ENCODE data around the gene ZFP64. TPM values are rescaled to one million over a fixed set of nuclear protein-coding genes. Genes with fewer than 3 reads are reported as not detected.

ZFP64 gene
- total RNA-seq, 2 donors from 2014 or later, result 6.3 to 10.4 TPM

- no peak overlapping the region for H3K27ac ChIP-seq
- peaks cover 23% of the 10 kb centered on the region for H3K4me1 ChIP-seq
- peak; percentile 18 to 43 (median 32) for DNase-seq
- H3K27me3 ChIP-seq, result peaks cover 0 to 24% of the 10 kb centered on the region in 2 donors
- WGBS, 2 donors, result 3 to 7% methylated on average over 17 to 81 of the region's 82 CpGs
- no peak for TF ChIP-seq POLR2A (IDR thresholded peaks at IDR 0.05)
- TF ChIP-seq, protein P1, sequence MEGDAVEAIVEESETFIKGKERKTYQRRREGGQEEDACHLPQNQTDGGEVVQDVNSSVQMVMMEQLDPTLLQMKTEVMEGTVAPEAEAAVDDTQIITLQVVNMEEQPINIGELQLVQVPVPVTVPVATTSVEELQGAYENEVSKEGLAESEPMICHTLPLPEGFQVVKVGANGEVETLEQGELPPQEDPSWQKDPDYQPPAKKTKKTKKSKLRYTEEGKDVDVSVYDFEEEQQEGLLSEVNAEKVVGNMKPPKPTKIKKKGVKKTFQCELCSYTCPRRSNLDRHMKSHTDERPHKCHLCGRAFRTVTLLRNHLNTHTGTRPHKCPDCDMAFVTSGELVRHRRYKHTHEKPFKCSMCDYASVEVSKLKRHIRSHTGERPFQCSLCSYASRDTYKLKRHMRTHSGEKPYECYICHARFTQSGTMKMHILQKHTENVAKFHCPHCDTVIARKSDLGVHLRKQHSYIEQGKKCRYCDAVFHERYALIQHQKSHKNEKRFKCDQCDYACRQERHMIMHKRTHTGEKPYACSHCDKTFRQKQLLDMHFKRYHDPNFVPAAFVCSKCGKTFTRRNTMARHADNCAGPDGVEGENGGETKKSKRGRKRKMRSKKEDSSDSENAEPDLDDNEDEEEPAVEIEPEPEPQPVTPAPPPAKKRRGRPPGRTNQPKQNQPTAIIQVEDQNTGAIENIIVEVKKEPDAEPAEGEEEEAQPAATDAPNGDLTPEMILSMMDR (IDR thresholded peaks at IDR 0.05), result no peak
- no peak for ATAC-seq
- no peak overlapping the region for H3K4me3 ChIP-seq
- no peaks in the 10 kb centered on the region for H3K9me3 ChIP-seq
- intact Hi-C loops (cut with DNase I), result no loop called here
- no peaks in the 10 kb centered on the region for H3K36me3 ChIP-seq (replicated peaks in 1 of 2; ENCODE audit: insufficient read depth in 1 of 2, low read depth in 2 of 2)
Observed at GRCh38 chr20:52104546-52105441, 86.8 kb downstream of the ZFP64 start.

- Histone ChIP-seq H3K36me3 (replicated peaks in 1 of 2; ENCODE audit: insufficient read depth in 1 of 2, low read depth in 2 of 2) (no peaks in the 10 kb centered on the region), H3K9me3 (no peaks in the 10 kb centered on the region), H3K4me1 (peaks cover 23% of the 10 kb centered on the region), H3K27me3 (peaks cover 0 to 24% of the 10 kb centered on the region in 2 donors), H3K27ac (no peak overlapping the region), H3K4me3 (no peak overlapping the region)
- WGBS, 2 donors, result 14 to 16% methylated on average over 26 to 33 of the region's 33 CpGs
- TF ChIP-seq, protein P1 (IDR thresholded peaks at IDR 0.05), result no peak
- TF ChIP-seq POLR2A (IDR thresholded peaks at IDR 0.05), result no peak
- DNase-seq, result no peak
- ATAC-seq, result no peak
- intact Hi-C loops (cut with DNase I), result no loop called here
Observed at GRCh38 chr20:52103913-52104545, 87.5 kb downstream of the ZFP64 start.

- H3K9me3 ChIP-seq, result no peaks in the 10 kb centered on the region
- peaks cover 0 to 24% of the 10 kb centered on the region in 2 donors for H3K27me3 ChIP-seq
- H3K27ac ChIP-seq, result no peak overlapping the region
- no peak for DNase-seq
- no peaks in the 10 kb centered on the region for H3K36me3 ChIP-seq (replicated peaks in 1 of 2; ENCODE audit: insufficient read depth in 1 of 2, low read depth in 2 of 2)
- no peak overlapping the region for H3K4me3 ChIP-seq
- no peak for TF ChIP-seq POLR2A (IDR thresholded peaks at IDR 0.05)
- TF ChIP-seq, protein P1 (IDR thresholded peaks at IDR 0.05), result no peak
- intact Hi-C loops (cut with DNase I), result no loop called here
- ATAC-seq, result no peak
- 55 to 67% methylated on average over 22 to 23 of the region's 23 CpGs for WGBS, 2 donors
- peaks cover 23% of the 10 kb centered on the region for H3K4me1 ChIP-seq
Observed at GRCh38 chr20:52103335-52103912, 88.2 kb downstream of the ZFP64 start.

GRCh38 chr20:52102559-52102958 lies 89.0 kb downstream of the ZFP64 start:
- no peak for ATAC-seq
- Histone ChIP-seq H3K27ac (no peak overlapping the region), H3K4me1 (peaks cover 23% of the 10 kb centered on the region), H3K36me3 (replicated peaks in 1 of 2; ENCODE audit: insufficient read depth in 1 of 2, low read depth in 2 of 2) (no peaks in the 10 kb centered on the region), H3K4me3 (no peak overlapping the region), H3K9me3 (no peaks in the 10 kb centered on the region), H3K27me3 (peaks cover 0 to 24% of the 10 kb centered on the region in 2 donors)
- intact Hi-C loops (cut with DNase I), result no loop called here
- 86 to 92% methylated on average over 4 of the region's 4 CpGs for WGBS, 2 donors
- no peak for DNase-seq
- TF ChIP-seq, protein P1 (IDR thresholded peaks at IDR 0.05), result no peak
- no peak for TF ChIP-seq POLR2A (IDR thresholded peaks at IDR 0.05)

Data from body of pancreas (tissue), 4 donors.